ENCODE results near the gene ELAVL1.

DNA sequence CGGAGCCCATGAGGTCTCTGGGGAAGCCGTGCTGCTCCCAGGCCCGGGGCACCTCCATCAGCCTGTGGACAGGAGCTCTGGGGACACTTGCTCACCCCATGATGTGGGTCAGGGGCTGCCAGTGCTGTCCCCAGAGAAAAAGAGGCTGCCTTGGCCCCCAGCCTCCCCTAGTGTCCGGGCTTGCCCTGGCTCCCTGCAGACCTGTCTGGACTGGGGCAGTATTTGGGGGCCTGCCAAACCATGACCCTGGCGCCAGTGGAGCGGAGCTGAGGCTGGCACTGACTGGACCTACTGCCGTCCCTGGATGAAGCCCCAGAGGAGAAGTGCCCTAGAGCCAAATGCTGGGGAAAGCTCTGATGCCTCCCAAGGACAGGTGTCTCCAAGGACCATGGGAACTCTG is 30.4 kb downstream of the ELAVL1 start:
- TF ChIP-seq, protein P1, sequence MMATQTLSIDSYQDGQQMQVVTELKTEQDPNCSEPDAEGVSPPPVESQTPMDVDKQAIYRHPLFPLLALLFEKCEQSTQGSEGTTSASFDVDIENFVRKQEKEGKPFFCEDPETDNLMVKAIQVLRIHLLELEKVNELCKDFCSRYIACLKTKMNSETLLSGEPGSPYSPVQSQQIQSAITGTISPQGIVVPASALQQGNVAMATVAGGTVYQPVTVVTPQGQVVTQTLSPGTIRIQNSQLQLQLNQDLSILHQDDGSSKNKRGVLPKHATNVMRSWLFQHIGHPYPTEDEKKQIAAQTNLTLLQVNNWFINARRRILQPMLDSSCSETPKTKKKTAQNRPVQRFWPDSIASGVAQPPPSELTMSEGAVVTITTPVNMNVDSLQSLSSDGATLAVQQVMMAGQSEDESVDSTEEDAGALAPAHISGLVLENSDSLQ (IDR thresholded peaks at IDR 0.05), result no peak
- TF ChIP-seq SP1 (IDR thresholded peaks at IDR 0.05) (no peak), BHLHE40 (IDR thresholded peaks at IDR 0.05; ENCODE audit: borderline replicate concordance) (no peak), L3MBTL2 (conservative IDR thresholded peaks at IDR 0.05) (no peak), FOXM1 (IDR thresholded peaks at IDR 0.05; ENCODE audit: borderline replicate concordance) (no peak)

Measured in HEK293T (cell line).